ENCODE measurements around the gene ZDHHC18. TPM values are rescaled to one million over a fixed set of nuclear protein-coding genes. Genes with fewer than 3 reads are reported as not detected.

ZDHHC18 gene
- total RNA-seq, 1 experiment from 2014 or later: 33.1 TPM

DNA sequence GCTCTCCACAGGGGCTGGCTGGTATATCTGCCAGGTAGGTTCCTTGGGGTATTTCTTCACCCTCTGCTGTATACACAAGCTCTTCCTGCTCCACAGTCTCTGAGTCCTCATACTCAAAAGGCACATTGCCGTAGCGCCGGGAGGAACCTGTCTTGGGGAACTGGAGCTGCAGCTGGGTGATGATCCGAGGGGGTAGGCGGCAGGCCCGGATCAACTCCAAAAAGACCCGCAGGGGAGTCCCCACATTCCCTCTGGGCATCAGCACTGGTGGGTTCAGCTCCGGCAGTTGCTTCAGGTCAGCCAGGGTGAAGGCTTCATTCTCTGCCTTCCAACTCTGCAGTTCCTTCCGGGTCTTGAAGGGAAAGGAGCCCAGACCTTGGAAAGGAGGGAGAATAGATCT lies 70.9 kb downstream of the ZDHHC18 start:
- H3K27ac Mint-ChIP-seq: no peak overlapping the region
- Histone ChIP-seq H3K9me3 (ENCODE audit: control insufficient read depth, low read depth, low read length) (no peaks in the 10 kb centered on the region), H3K9ac (ENCODE audit: extremely low read depth, insufficient read length, low read length) (no peak overlapping the region), H3K27ac (ENCODE audit: insufficient read length, low read depth, low read length) (no peak overlapping the region), H3K18ac (ENCODE audit: insufficient read length, low read depth, low read length) (no peak overlapping the region), H3K27me3 (ENCODE audit: insufficient read depth, low read length) (no peaks in the 10 kb centered on the region), H2BK15ac (ENCODE audit: low read depth, low read length) (no peak overlapping the region), H2AFZ (ENCODE audit: low read length) (no peak overlapping the region), H3K14ac (ENCODE audit: insufficient read depth, low read length) (no peak overlapping the region), H3K23me2 (ENCODE audit: insufficient read length, low read depth, low read length, poor library complexity, severe bottlenecking) (peaks cover 12% of the 10 kb centered on the region), H4K5ac (ENCODE audit: insufficient read length, low read depth, low read length) (no peak overlapping the region), H2BK12ac (ENCODE audit: insufficient read length, low read depth, low read length) (no peak overlapping the region), H4K8ac (replicated peaks; ENCODE audit: insufficient read length, low read depth, low read length) (no peak overlapping the region), H3K4ac (ENCODE audit: low read depth, low read length) (no peak overlapping the region), H3K4me1 (ENCODE audit: insufficient read depth, low read length) (peaks cover 5% of the 10 kb centered on the region; the same call in 1 of the 2 replicates), H2BK120ac (ENCODE audit: low read depth, low read length, poor library complexity, severe bottlenecking) (no peak overlapping the region), H3K79me1 (ENCODE audit: insufficient read depth, low read depth, low read length, poor library complexity, severe bottlenecking) (peaks cover 5% of the 10 kb centered on the region), H3K4me2 (ENCODE audit: insufficient read depth, insufficient read length, low read length) (no peak overlapping the region), H2AK5ac (ENCODE audit: insufficient read length, low read length) (no peak overlapping the region), H4K20me1 (ENCODE audit: control insufficient read depth, insufficient read depth, insufficient read length) (no peaks in the 10 kb centered on the region), H4K91ac (ENCODE audit: insufficient read length, low read depth, low read length) (no peak overlapping the region), H3K79me2 (ENCODE audit: insufficient read depth, low read length) (peaks cover 8% of the 10 kb centered on the region; the same call in 1 of the 2 replicates), H2BK5ac (ENCODE audit: insufficient read length, low read length) (no peak overlapping the region), H2BK20ac (ENCODE audit: low read depth, low read length, poor library complexity, severe bottlenecking) (no peak overlapping the region), H3K23ac (ENCODE audit: insufficient read length, low read depth, low read length) (no peak overlapping the region), H3T11ph (ENCODE audit: low read length) (no peak overlapping the region), H3K56ac (ENCODE audit: insufficient read length, low read depth, low read length) (no peak overlapping the region)
- no peak for DNase-seq
- peaks cover 10 to 13% of the 10 kb centered on the region in 2 experiments for H3K4me1 Mint-ChIP-seq
- WGBS (ENCODE audit: extremely low coverage, insufficient read length, low lambda C conversion rate): no CpG with 5 or more reads among the region's 9 CpGs
- no peaks in the 10 kb centered on the region for H3K27me3 Mint-ChIP-seq (ENCODE audit: low read depth)
- TF ChIP-seq, protein P1, sequence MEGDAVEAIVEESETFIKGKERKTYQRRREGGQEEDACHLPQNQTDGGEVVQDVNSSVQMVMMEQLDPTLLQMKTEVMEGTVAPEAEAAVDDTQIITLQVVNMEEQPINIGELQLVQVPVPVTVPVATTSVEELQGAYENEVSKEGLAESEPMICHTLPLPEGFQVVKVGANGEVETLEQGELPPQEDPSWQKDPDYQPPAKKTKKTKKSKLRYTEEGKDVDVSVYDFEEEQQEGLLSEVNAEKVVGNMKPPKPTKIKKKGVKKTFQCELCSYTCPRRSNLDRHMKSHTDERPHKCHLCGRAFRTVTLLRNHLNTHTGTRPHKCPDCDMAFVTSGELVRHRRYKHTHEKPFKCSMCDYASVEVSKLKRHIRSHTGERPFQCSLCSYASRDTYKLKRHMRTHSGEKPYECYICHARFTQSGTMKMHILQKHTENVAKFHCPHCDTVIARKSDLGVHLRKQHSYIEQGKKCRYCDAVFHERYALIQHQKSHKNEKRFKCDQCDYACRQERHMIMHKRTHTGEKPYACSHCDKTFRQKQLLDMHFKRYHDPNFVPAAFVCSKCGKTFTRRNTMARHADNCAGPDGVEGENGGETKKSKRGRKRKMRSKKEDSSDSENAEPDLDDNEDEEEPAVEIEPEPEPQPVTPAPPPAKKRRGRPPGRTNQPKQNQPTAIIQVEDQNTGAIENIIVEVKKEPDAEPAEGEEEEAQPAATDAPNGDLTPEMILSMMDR (conservative IDR thresholded peaks at IDR 0.05): no peak
- H3K9me3 Mint-ChIP-seq: no peaks in the 10 kb centered on the region; a peak in 1 of 5 replicates
- peaks cover 17 to 46% (median 41%) of the 10 kb centered on the region in 3 experiments; a peak in 6 of 7 replicates for H3K36me3 Mint-ChIP-seq (ENCODE audit: insufficient read depth in 1 of 3, low read depth in 3 of 3)
- H3K4me3 Mint-ChIP-seq: peak overlapping the region in 1 of 2 experiments; percentile 17; a peak in 2 of 5 replicates
